ENCODE results near the gene SND1.

Gene SND1

GRCh38 chr7:128025380-128025779, 373.4 kb downstream of the SND1 start:
- Histone ChIP-seq H3K9ac (ENCODE audit: low read depth in 1 of 2, low read length in 2 of 2) (no peak overlapping the region), H3K27ac (ENCODE audit: low read depth, low read length) (no peak overlapping the region), H3K36me3 (ENCODE audit: control insufficient read depth in 1 of 2, insufficient read depth in 2 of 2, low read length in 2 of 2) (peaks cover 15 to 21% of the 10 kb centered on the region in 2 donors), H3K9me3 (ENCODE audit: control insufficient read depth in 1 of 2, low read length in 2 of 2) (no peaks in the 10 kb centered on the region), H3K27me3 (ENCODE audit: control insufficient read depth in 1 of 2, insufficient read depth in 2 of 2, low read length in 2 of 2) (no peaks in the 10 kb centered on the region), H3K4me1 (ENCODE audit: control insufficient read depth in 1 of 2, insufficient read depth in 2 of 2, low read length in 2 of 2) (peaks cover 5 to 9% of the 10 kb centered on the region in 2 donors), H3K4me3 (ENCODE audit: low read depth in 1 of 2, low read length in 2 of 2) (no peak overlapping the region)

GRCh38 chr7:128025819-128026218, 373.8 kb downstream of the SND1 start:
- peaks cover 15 to 17% of the 10 kb centered on the region in 2 donors for H3K36me3 ChIP-seq (ENCODE audit: control insufficient read depth in 1 of 2, insufficient read depth in 2 of 2, low read length in 2 of 2)
- H3K27me3 ChIP-seq (ENCODE audit: control insufficient read depth in 1 of 2, insufficient read depth in 2 of 2, low read length in 2 of 2), result no peaks in the 10 kb centered on the region
- H3K4me1 ChIP-seq (ENCODE audit: control insufficient read depth in 1 of 2, insufficient read depth in 2 of 2, low read length in 2 of 2), result peaks cover 9 to 13% of the 10 kb centered on the region in 2 donors
- no peak overlapping the region for H3K4me3 ChIP-seq (ENCODE audit: low read depth in 1 of 2, low read length in 2 of 2)
- H3K27ac ChIP-seq (ENCODE audit: low read depth, low read length), result no peak overlapping the region
- H3K9ac ChIP-seq (ENCODE audit: low read depth in 1 of 2, low read length in 2 of 2), result no peak overlapping the region
- no peaks in the 10 kb centered on the region for H3K9me3 ChIP-seq (ENCODE audit: control insufficient read depth in 1 of 2, low read length in 2 of 2)

GRCh38 chr7:128026551-128026950, 374.6 kb downstream of the SND1 start:
- no peak overlapping the region for H3K4me3 ChIP-seq (ENCODE audit: low read depth in 1 of 2, low read length in 2 of 2)
- no peaks in the 10 kb centered on the region for H3K9me3 ChIP-seq (ENCODE audit: control insufficient read depth in 1 of 2, low read length in 2 of 2)
- no peak overlapping the region for H3K27ac ChIP-seq (ENCODE audit: low read depth, low read length)
- no peaks in the 10 kb centered on the region for H3K27me3 ChIP-seq (ENCODE audit: control insufficient read depth in 1 of 2, insufficient read depth in 2 of 2, low read length in 2 of 2)
- H3K9ac ChIP-seq (ENCODE audit: low read depth in 1 of 2, low read length in 2 of 2), result no peak overlapping the region
- peaks cover 12 to 15% of the 10 kb centered on the region in 2 donors for H3K36me3 ChIP-seq (ENCODE audit: control insufficient read depth in 1 of 2, insufficient read depth in 2 of 2, low read length in 2 of 2)
- H3K4me1 ChIP-seq (ENCODE audit: control insufficient read depth in 1 of 2, insufficient read depth in 2 of 2, low read length in 2 of 2), result peaks cover 9 to 13% of the 10 kb centered on the region in 2 donors

DNA sequence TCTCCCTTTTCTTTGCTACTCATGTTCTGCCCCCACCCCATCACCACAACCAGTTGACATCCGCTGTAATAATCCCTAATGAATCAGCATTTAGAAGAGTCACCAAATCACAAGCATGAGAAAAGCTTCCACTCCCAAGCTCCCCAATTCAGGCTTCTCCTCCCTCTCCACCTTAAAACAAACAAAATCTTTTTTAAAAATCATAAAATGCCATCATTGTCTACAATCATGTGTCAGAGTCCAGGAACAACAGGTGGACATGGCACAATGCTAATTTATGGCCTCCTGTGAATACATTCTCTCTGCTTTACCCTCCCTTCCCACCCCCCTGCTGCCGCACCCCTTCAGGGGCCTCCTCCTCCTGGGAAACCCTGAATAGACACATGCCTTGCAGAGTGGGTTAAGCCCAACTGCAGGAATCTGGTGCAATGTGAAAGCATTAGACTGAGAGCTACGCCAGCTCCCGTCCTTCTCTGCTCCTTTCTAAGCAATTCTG, 375.5 kb downstream of the SND1 start:
- no peaks in the 10 kb centered on the region for H3K9me3 ChIP-seq (ENCODE audit: control insufficient read depth in 1 of 2, low read length in 2 of 2)
- no peak overlapping the region for H3K27ac ChIP-seq (ENCODE audit: low read depth, low read length)
- H3K36me3 ChIP-seq (ENCODE audit: control insufficient read depth in 1 of 2, insufficient read depth in 2 of 2, low read length in 2 of 2), result peaks cover 12 to 15% of the 10 kb centered on the region in 2 donors
- H3K4me1 ChIP-seq (ENCODE audit: control insufficient read depth in 1 of 2, insufficient read depth in 2 of 2, low read length in 2 of 2), result peaks cover 9 to 13% of the 10 kb centered on the region in 2 donors
- H3K4me3 ChIP-seq (ENCODE audit: low read depth in 1 of 2, low read length in 2 of 2), result no peak overlapping the region
- no peaks in the 10 kb centered on the region for H3K27me3 ChIP-seq (ENCODE audit: control insufficient read depth in 1 of 2, insufficient read depth in 2 of 2, low read length in 2 of 2)
- no peak overlapping the region for H3K9ac ChIP-seq (ENCODE audit: low read depth in 1 of 2, low read length in 2 of 2)

GRCh38 chr7:128029405-128029995, 377.5 kb downstream of the SND1 start:
- H3K4me3 ChIP-seq (ENCODE audit: low read depth in 1 of 2, low read length in 2 of 2), result no peak overlapping the region
- peaks cover 12 to 13% of the 10 kb centered on the region in 2 donors for H3K36me3 ChIP-seq (ENCODE audit: control insufficient read depth in 1 of 2, insufficient read depth in 2 of 2, low read length in 2 of 2)
- no peak overlapping the region for H3K27ac ChIP-seq (ENCODE audit: low read depth, low read length)
- H3K27me3 ChIP-seq (ENCODE audit: control insufficient read depth in 1 of 2, insufficient read depth in 2 of 2, low read length in 2 of 2), result no peaks in the 10 kb centered on the region
- no peak overlapping the region for H3K9ac ChIP-seq (ENCODE audit: low read depth in 1 of 2, low read length in 2 of 2)
- H3K4me1 ChIP-seq (ENCODE audit: control insufficient read depth in 1 of 2, insufficient read depth in 2 of 2, low read length in 2 of 2), result peaks cover 9 to 13% of the 10 kb centered on the region in 2 donors
- no peaks in the 10 kb centered on the region for H3K9me3 ChIP-seq (ENCODE audit: control insufficient read depth in 1 of 2, low read length in 2 of 2)

DNA sequence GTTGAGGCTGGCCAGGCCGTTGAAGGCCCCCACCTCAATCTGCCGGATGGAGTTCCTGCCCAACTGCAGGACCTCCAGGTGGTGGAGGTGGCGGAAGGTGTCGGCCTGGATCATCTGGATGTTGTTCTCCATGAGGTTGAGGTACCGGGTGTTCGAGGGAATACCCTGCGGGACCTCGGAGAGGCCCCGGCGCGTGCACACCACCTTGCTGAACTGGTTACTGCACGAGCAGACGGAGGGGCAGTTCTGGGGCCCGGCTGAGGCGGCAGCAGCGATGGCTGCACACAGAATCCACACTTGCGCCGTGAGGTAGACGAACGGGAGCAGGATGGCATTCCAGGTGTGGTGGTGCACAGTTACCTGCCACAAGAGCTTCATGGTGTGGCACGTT, 378.3 kb downstream of the SND1 start:
- no peak overlapping the region for H3K27ac ChIP-seq (ENCODE audit: low read depth, low read length)
- peak overlapping the region in 1 of 2 donors; percentile 36 for H3K4me3 ChIP-seq (ENCODE audit: low read depth in 1 of 2, low read length in 2 of 2)
- H3K27me3 ChIP-seq (ENCODE audit: control insufficient read depth in 1 of 2, insufficient read depth in 2 of 2, low read length in 2 of 2), result no peaks in the 10 kb centered on the region
- H3K36me3 ChIP-seq (ENCODE audit: control insufficient read depth in 1 of 2, insufficient read depth in 2 of 2, low read length in 2 of 2), result peaks cover 12% of the 10 kb centered on the region in 2 donors
- no peaks in the 10 kb centered on the region for H3K9me3 ChIP-seq (ENCODE audit: control insufficient read depth in 1 of 2, low read length in 2 of 2)
- peaks cover 9 to 13% of the 10 kb centered on the region in 2 donors for H3K4me1 ChIP-seq (ENCODE audit: control insufficient read depth in 1 of 2, insufficient read depth in 2 of 2, low read length in 2 of 2)
- H3K9ac ChIP-seq (ENCODE audit: low read depth in 1 of 2, low read length in 2 of 2), result no peak overlapping the region

GRCh38 chr7:128030654-128031611, 378.9 kb downstream of the SND1 start, which contains the start of gene LRRC4:
LRRC4 (minus strand) TSS chr7:128031437; CDS start chr7:128030640, 797 bp downstream.
- no peak within 1 kb of the TSS for H3K27ac ChIP-seq (ENCODE audit: low read depth, low read length)
- peak within 1 kb of the TSS; percentile 48 to 67 for H3K4me3 ChIP-seq (ENCODE audit: low read depth in 1 of 2, low read length in 2 of 2)
- H3K27me3 ChIP-seq (ENCODE audit: control insufficient read depth in 1 of 2, insufficient read depth in 2 of 2, low read length in 2 of 2), result no peaks in the 10 kb centered on the region
- peak within 1 kb of the TSS in 1 of 2 donors; percentile 32 for H3K9ac ChIP-seq (ENCODE audit: low read depth in 1 of 2, low read length in 2 of 2)
- peaks cover 9 to 13% of the 10 kb centered on the region in 2 donors for H3K4me1 ChIP-seq (ENCODE audit: control insufficient read depth in 1 of 2, insufficient read depth in 2 of 2, low read length in 2 of 2)
- H3K36me3 ChIP-seq (ENCODE audit: control insufficient read depth in 1 of 2, insufficient read depth in 2 of 2, low read length in 2 of 2), result peaks cover 12% of the 10 kb centered on the region in 2 donors
- no peaks in the 10 kb centered on the region for H3K9me3 ChIP-seq (ENCODE audit: control insufficient read depth in 1 of 2, low read length in 2 of 2)

DNA sequence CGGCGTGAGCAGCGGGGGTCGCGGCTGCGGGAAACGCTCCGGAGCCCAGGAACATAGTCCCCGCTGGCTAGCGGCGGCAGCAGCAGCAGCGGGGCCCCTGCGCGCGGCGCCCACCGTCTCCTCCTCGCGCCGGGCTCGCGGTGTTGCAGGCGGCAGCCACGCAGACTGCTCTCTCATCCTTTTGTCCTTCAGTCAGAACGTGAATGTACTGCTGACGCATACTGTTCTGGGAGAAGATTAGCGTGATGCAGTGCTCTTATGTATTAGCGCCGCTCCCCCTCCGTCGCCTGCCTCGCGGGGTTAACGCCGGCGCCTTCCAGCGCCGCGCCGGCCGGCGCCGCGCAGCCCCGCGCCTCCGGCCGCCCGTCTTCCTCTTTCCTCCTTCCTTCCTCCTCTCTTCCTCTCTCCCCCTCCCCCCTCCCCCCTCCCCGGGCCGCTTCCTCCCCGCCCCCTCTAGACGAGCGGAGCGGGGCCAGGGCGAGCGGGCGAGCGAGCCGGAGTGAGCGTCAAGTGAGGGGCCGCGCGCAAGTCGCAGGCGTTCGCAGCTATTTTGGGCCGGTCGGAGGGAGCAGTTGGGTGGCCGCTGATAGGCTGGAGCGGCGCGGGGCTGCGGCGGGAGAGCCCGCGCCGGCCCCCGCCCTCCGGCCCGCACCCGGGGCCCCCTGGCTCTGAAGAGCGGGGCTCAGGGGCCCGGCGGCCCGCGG, 380.1 kb downstream of the SND1 start:
- Histone ChIP-seq H3K4me3 (ENCODE audit: low read depth in 1 of 2, low read length in 2 of 2) (peak overlapping the region; percentile 47 to 67), H3K9ac (ENCODE audit: low read depth in 1 of 2, low read length in 2 of 2) (peak overlapping the region in 1 of 2 donors; percentile 32), H3K27me3 (ENCODE audit: control insufficient read depth in 1 of 2, insufficient read depth in 2 of 2, low read length in 2 of 2) (no peaks in the 10 kb centered on the region), H3K4me1 (ENCODE audit: control insufficient read depth in 1 of 2, insufficient read depth in 2 of 2, low read length in 2 of 2) (peaks cover 9 to 13% of the 10 kb centered on the region in 2 donors), H3K36me3 (ENCODE audit: control insufficient read depth in 1 of 2, insufficient read depth in 2 of 2, low read length in 2 of 2) (peaks cover 12% of the 10 kb centered on the region in 2 donors), H3K27ac (ENCODE audit: low read depth, low read length) (no peak overlapping the region), H3K9me3 (ENCODE audit: control insufficient read depth in 1 of 2, low read length in 2 of 2) (no peaks in the 10 kb centered on the region)

DNA sequence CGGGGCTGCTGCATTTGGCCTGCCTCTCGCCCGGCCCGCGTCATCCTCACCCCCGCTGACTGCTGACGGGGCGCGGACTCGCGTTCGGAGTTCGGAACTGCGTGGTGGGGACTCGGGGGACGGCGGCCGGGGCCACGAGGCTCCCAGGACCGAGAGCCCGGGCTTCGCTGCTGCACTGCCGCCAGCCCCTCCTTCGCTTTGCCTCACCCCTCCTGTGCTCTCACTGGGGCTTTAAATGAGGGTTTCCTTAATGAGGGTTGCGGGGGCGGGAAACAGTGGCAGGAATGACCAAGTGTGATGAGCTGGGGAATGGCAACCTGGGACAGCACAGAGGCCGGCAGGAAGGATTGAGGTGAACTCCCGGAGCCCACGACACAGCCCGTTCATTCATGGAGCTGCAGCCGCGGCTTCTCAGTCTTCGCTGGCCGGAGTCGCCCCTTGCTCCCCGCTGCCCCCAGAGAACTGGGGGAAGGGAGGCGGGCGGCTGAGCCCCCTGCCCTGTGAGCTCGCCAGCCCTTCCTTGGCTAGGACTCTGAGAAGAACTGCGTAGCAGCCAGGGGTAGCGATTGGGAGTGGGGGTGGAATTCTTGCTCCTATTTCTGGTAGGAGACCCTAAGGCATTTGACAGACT, 380.7 kb downstream of the SND1 start:
- Histone ChIP-seq H3K36me3 (ENCODE audit: control insufficient read depth in 1 of 2, insufficient read depth in 2 of 2, low read length in 2 of 2) (peaks cover 12% of the 10 kb centered on the region in 2 donors), H3K4me3 (ENCODE audit: low read depth in 1 of 2, low read length in 2 of 2) (no peak overlapping the region), H3K27ac (ENCODE audit: low read depth, low read length) (no peak overlapping the region), H3K9ac (ENCODE audit: low read depth in 1 of 2, low read length in 2 of 2) (no peak overlapping the region), H3K4me1 (ENCODE audit: control insufficient read depth in 1 of 2, insufficient read depth in 2 of 2, low read length in 2 of 2) (peaks cover 9 to 13% of the 10 kb centered on the region in 2 donors), H3K9me3 (ENCODE audit: control insufficient read depth in 1 of 2, low read length in 2 of 2) (no peaks in the 10 kb centered on the region), H3K27me3 (ENCODE audit: control insufficient read depth in 1 of 2, insufficient read depth in 2 of 2, low read length in 2 of 2) (no peaks in the 10 kb centered on the region)

Data from duodenal mucosa (tissue), 2 donors.